Stimulated activated CD4-positive, alpha-beta T cell treated with anti-CD3 and anti-CD28 coated beads, TNF-alpha, amount 100 ng/mL, for 1 hour (primary cell): ENCODE results near the gene TSPAN10.
A peak's percentile ranks its signal among the peaks of the same experiment; 100 is the strongest.
"Not testable (repeated sequence)": the region's sequence is repeated elsewhere in the genome, so short reads cannot be mapped to it uniquely, and the experiment has no call there.

Source experiments
- DNase-seq, 3 donors: peaks; one replicate each; pipeline ENCODE4 v3.0.0-alpha.2; 2020; ENCODE audit warnings: low read depth in 3 of 3, low spot score in 1 of 3

The TSPAN10 gene

GRCh38 chr17:81660441-81660840, 23.4 kb downstream of the TSPAN10 start:
- DNase-seq, result no peak

- no peak for DNase-seq
Measured at GRCh38 chr17:81662002-81662401, 25.0 kb downstream of the TSPAN10 start.

GRCh38 chr17:81664051-81664470, 27.1 kb downstream of the TSPAN10 start:
- DNase-seq, result no peak

GRCh38 chr17:81665205-81666091, 28.5 kb downstream of the TSPAN10 start:
- DNase-seq, result peak in 1 of 3 donors; percentile 53

DNA sequence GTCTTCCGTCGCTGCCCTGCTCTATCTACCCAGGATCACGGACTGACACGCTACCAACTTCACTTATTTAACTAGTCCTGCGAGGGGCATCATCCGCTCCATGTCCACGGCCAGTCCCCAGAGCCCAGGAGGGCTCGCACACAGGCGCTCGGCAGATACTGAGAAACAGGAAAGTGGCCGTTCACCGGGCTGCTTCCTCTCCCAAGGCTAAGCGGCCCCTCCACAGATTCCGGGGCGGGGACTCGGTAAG, 29.0 kb downstream of the TSPAN10 start:
- DNase-seq, result peak in 1 of 3 donors; percentile 12

DNA sequence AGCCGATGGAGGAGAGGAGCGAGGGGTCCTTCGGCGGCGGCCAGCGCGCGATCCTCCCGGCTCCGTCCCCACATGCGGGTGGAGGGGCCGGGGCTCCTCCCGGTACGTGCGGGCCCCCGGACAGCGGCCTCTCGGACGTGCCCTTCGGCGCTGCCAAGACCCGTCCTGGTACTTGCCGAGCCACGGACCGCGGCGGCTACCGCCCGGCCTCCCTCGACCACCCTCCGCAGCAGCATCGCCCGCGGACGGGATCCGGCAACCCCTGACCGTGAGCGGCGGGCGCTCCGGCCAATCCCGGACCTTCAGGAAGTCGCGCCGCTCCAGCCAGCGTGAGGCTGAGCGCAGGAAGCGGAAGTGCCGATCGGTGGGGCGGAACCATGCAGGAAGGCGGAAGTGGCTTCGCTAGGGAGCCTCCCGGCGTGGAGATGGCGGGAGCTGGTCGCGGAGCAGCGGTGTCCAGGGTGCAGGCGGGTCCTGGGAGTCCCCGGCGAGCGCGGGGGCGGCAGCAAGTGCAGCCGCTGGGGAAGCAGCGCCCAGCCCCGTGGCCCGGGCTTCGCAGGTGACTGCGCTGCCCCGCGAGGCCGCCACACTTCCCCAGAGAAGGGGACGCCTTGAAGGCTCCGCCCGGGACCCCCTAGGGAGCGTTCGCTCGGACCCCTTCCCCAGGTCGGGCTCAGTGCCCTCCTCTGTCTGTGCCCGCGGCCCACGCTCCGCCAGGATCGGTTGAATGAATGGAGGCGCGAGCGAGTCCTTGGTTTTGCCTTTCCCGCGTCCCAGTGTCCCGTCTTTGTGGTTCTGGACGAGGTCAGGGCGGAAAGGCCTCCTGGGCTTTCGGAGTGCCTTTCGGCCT, 29.6 kb downstream of the TSPAN10 start, which contains the start of the genes CCDC137 and OXLD1:
Gene CCDC137, plus strand, starts transcription at position 396 of the 850 bp plus-strand sequence. Its CDS starts 30 bp downstream, at position 426.
Gene OXLD1, minus strand, starts transcription at position 264 of the 850 bp plus-strand sequence. Its CDS starts 28 bp downstream, at position 236.
- DNase-seq, result peak; percentile 75 to 87 (median 83)

DNA sequence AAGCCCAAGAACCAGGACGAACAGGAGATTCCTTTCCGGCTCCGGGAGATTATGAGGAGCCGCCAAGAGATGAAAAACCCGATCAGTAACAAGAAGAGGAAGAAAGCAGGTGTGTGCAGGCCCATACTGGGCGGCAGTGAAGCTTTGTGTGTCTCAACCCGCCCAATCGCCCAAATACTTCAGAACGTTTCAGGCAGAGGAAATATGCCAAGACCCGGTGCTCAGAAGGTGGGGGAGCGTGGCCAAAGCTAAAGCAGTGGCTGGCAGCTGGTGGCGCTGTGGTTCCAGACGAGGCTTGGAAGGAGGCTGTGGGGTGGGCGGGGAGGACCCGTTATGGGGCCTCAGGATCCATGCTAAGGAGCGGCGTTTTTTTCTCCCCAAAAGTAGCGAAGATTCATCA, 30.8 kb downstream of the TSPAN10 start:
- no peak for DNase-seq

DNA sequence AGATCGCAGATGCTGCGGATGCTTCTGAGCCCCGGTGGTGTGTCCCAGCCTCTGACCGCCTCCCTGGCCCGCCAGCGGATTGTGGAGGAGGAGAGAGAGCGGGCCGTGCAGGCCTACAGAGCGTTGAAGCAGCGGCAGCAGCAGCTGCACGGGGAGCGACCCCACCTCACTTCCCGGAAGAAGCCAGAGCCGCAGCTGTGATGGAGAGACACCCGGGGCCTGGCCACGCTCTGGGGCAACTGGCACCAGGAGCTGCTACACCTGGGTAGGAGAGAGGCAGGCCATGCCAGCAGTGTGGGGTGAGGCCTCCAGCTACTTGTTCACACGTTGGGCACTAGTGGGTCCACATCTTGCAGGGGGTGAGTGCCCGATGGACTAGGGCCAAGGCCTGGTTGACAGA, 35.5 kb downstream of the TSPAN10 start:
- no peak for DNase-seq

- DNase-seq, result no peak
Measured at GRCh38 chr17:81672954-81673353, 36.0 kb downstream of the TSPAN10 start.

DNA sequence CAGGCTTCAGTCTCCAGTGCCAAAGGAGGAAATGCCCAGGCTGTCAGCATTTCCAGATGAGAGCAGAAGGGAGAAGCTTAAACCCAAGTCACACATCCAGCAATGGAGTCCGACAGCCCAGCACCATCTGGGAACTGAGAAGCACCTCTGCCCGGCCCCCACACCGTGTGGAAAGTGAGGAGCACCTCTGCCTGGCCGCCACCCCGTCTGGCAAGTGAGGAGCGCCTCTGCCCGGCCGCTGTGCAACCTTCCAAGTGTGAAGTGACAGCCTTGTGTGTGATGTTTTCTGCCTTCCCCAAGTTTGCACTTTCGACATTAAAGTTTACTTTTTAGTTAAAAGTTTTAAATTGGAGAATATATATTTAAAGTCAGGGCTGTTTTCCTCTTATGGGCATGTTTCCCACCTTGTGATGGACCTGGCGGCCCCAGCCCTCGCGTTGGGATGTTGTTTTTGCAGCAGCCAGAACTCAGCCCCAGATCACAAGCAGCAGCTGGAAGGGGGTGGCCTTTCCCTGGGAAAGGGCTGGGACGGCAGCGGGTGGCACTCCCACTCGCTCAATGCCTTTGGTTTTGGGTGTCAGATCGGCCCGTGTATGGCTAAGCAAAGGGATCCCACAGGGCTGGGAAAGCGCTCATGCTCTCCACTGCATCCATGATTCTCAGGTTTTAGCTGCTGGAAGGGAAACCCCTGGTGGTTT, 36.7 kb downstream of the TSPAN10 start:
- DNase-seq, result no peak

- DNase-seq, result not testable (repeated sequence)
Measured at GRCh38 chr17:81675515-81676221, 38.7 kb downstream of the TSPAN10 start.

- DNase-seq, result no peak
Measured at GRCh38 chr17:81676906-81677305, 39.9 kb downstream of the TSPAN10 start.

DNA sequence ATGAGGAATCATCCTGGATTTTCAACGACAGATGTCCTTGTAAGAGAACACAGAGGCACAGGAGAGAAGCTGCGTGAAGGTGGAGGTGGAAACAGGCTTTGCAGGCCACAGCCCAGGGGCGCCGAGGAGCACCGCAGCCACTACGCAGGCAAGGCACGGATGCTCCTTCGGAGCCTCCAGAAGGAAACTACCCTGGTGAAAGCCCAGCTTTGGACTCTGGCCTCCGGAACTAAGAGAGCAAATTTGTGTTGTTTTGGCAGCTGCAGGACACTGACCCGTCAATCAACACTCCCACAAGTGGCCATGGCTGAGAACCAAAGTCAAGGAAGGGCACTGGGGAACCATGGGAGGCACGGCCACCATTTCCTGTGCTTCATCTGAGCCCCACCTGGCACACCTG, 43.2 kb downstream of the TSPAN10 start:
- no peak for DNase-seq

DNA sequence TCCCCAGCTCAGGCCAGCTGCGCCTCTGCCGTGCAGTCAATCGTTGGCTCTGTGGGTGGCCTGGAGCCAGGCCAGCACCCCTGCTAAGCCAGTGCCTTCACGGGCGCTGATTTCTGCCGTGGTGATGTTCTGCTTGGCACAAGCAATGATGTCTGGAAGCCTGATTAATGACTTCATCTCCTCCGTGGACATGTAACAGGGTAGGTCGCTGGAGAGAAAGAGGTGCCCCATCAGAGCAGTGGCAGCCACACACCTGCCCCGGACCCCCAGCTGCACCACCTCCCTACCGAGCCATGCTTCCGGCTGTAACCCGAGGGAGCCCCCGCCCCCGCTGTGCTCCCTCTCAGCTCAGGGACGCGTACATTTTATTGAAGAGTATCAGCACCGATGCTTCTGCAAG, 44.7 kb downstream of the TSPAN10 start:
- DNase-seq, result no peak

DNA sequence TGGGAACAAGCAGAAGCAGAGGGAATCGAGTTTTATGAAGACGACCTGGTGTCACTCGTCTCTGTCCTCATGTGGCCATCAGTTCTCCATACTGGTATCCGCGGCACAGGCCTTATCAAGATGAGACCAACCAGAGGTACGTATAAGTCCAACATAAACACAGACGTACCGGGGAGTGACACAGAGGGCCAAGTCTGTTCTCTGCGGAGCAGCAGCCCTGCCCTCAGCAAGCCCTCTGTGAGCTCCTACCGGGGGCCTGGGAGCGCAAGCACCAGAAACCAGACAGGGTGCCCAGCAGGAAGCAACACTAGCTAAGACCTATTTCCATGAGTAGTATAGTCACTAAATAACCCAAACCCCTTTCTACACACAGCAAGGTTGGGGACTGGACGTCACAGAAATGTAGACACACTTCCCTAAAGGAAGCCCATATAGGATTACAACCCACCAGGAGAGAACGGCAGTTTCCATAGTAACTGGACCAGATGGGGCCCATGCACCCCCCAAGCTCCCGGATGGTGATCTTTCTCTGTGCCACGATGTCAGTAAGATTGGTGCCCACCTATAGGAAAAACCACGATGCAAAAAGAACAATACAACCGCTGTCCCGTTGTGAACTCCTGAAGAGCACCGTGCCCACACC, 45.7 kb downstream of the TSPAN10 start:
- no peak for DNase-seq

- DNase-seq, result no peak
Measured at GRCh38 chr17:81683208-81683583, 46.2 kb downstream of the TSPAN10 start.

DNA sequence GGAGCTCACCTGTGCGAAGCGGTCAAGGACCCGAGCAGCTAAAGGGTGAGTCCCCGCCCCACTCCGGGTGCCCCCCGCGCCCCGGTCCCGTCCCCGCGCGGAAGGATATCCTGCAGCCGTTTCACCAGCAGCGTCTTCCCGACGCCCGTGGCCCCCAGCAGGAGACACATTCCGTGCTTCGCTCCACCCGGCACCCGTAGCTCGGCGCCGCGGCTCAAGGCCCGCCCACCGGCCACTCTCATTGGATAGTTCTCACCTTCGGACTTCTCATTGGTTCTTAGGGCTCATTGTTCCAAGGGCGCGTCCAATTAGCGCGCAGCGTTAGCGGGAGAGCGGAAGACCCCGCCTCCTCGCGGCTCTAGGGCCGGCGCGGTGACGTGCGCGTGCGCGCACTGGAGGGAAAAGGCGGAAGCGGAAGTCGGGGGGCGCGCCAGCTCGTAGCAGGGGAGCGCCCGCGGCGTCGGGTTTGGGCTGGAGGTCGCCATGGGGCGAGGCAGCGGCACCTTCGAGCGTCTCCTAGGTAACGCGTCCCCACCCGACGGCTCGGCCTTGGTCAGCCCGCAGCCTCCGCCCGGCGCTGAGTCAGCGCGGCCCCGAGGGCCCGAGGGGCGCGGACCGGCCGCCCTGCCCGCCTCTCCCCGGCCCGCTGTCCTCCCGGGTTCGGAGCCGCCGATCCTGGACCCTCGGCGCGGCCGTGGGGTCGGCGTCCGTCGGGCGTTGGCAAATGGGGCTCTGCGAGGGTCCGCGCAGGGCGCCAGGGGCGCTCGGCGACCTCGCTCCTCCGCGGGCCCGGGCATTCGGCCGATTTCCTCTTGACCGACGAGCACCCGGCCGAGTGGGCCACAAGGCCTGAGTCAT, 46.8 kb downstream of the TSPAN10 start, which contains the start of the genes ARL16 and HGS:
Gene ARL16, minus strand, starts transcription at position 214 of the 858 bp plus-strand sequence. Its CDS starts 44 bp downstream, at position 170.
Gene HGS, plus strand, starts transcription at position 428 of the 858 bp plus-strand sequence. Its CDS starts 56 bp downstream, at position 484.
- peak; percentile 93 to 95 (median 94) for DNase-seq

GRCh38 chr17:81684442-81684911, 47.5 kb downstream of the TSPAN10 start:
- no peak for DNase-seq

DNA sequence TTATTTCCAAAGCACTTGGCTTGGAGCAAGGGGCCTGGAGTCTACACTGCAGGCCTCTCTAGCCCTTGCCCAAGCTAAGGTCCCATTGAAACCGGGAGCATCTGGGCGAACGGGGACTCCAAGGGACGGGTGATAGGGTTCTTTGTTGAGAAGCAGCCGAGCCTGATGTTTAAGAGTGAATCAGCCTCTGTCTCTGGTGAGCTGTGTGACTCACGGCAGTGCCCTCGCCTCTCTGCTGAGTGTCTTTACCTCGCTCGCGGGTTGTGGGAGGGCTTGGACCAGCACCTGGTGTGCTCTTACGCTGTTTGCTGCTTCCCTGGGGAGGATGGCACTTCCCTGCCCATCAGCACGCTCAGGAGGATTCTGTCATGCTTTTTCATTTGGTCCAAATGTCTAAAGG, 48.1 kb downstream of the TSPAN10 start:
- no peak for DNase-seq
